Measurements from ENCODE around the gene SPHKAP.

Gene SPHKAP

GRCh38 chr2:228017784-228018183 is 163.7 kb downstream of the SPHKAP start:
- DNase-seq, result no peak

GRCh38 chr2:228016402-228016801 is 165.1 kb downstream of the SPHKAP start:
- DNase-seq, result no peak

- no peak for DNase-seq
Observed at GRCh38 chr2:228015741-228016140, 165.7 kb downstream of the SPHKAP start.

- no peak for DNase-seq
Observed at GRCh38 chr2:227996366-227996765, 185.1 kb downstream of the SPHKAP start.

GRCh38 chr2:227990937-227991336 is 190.6 kb downstream of the SPHKAP start:
- DNase-seq, result no peak

DNA sequence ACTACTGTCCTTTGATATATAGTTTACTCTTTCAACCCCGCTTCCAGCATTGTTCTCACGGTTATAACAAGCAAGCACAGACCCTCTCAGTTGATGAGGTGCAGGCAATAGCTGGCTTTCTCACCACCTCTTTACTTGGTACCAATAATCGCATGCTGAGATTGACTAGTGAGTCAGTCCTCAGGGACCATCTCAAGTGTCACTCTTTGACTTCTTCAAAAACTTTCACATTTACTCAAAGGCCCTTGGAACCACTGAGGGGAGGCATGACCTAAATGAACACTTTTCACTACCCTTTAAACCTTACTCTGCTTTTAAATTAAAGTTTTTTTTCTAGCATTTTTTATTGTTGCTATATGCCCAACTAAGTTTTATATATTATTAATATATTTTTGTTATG is 208.2 kb downstream of the SPHKAP start:
- no peak for DNase-seq

GRCh38 chr2:227971619-227972230 is 209.8 kb downstream of the SPHKAP start:
- DNase-seq, result no peak

DNA sequence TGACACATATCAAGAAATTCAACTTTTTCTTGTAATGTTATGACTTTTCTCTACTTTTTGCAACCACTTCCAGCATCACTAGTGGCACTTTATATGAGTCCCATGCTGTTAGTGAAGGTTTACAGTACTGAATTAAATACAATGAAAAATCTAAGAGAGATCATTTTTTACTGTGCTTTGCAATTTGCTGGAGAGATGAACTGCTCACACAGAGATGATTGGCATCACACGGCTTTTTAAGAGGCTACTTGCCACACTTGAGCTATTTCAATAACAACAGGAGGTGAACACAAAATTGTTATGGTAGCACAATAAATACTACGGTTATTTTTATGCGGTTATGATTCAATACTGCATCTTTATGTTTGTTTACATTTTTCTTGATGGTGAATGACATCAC is 221.2 kb downstream of the SPHKAP start:
- no peak for DNase-seq

DNA sequence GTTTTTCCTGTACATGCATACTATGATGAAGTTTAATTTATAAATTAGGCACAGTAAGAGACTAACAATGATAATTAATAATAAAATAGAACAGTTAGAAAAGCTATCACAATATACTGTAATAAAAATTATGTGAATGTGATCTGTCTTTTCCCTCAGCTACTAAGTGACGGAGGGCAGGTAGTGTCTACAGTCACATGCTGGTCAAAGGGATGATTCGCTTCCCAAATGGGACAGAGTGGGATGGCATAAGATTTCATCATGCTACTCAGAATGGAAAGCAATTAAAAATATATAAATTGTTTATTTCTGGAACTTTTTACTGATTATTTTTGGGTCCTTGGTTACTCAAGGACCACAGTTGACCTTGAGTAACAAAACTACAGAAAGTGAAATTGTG is 238.5 kb downstream of the SPHKAP start:
- DNase-seq, result no peak

DNA sequence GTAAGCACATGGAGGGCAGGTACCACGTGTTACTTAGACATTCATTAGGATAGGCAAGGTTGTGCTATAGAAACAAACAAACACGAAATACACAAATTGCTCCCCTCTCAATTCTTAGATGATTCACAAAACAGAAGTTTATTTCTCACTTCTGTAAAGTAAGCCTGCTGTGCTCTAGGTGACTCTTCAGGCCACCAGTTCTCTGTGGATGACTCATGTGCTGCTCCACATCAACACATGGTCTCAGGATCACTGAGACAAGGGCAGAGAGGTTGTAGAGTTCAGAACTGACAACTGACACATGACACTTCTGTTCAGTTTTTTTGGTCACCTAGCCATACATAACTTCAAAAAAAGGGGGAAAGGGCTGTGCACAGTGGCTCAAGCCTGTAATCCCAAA is 239.5 kb downstream of the SPHKAP start:
- no peak for DNase-seq

DNA sequence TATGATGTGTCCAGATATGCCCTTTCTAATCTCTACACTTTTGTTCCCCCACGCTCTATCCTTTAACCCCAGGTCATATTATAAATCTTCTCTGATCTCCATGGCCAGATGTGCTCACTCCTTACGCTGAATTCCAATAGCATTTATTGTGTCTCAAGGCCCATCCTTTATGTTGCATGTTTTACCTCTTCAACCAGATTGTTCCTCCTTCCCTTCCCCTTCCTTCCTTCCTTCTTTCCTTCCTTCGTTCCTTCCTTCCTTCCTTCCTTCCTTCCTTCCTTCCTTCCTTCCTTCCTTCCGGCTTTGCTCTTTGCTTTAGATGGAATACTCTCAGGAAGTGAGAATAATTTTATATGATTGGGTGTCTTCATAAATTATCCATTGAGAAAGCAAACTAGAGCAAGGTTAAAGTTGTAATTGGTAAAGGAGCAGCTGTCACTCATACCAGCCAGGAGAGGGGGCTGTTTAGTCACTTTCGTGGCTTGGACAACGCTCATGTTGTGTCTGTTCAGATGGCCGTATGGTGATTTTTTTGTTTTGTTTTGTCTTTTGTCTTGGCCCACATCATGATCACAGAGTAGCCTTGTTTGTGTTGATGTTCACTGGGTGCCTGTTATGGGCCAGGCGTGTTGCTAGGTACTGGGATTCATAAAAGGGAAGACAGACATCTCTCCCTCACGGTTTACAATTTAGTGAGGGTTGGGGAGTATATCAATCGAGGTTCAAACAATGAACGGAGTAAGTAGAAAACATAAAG is 242.0 kb downstream of the SPHKAP start:
- DNase-seq, result peak; percentile 67

DNA sequence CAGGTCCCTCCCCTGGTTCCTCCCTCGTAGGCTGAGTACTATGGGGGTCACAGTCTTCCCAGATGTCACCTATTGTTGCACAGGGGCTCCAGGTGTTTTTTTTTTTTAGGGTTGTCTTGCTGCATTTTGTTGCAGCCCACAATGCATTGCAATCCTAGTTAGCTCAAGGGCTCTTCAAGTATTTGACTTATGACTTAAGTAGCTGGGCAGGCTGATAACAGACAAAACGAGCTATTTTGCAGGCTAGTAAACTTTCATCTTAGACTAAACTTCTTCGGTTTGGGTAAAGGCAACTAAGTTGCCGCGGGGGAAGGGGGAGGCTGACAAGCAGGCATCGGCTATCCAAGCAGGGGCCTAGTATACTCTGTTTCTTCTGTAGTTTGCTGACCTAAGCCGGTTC is 245.2 kb downstream of the SPHKAP start:
- peak; percentile 52 for DNase-seq

DNA sequence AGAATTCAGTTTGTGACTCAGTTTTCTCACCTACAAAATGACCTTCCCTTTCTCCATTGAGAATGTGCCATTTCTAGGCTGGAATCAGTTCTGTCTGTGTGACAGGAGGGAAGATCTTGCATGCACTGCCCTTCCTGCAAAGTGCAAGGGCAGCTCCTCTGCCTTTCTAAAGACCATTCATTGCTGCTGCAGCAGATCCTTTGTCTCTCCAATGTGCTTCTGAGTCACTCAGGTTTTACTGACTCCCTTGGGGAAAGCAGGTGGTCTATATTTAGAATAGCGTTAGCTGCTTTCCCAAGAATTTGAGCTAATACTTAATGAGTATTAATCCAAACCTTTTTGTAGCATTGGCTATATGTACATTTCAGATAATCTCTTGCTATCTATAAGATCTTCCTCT is 247.6 kb downstream of the SPHKAP start:
- DNase-seq, result no peak

GRCh38 chr2:227932403-227932802 is 249.1 kb downstream of the SPHKAP start:
- no peak for DNase-seq

DNA sequence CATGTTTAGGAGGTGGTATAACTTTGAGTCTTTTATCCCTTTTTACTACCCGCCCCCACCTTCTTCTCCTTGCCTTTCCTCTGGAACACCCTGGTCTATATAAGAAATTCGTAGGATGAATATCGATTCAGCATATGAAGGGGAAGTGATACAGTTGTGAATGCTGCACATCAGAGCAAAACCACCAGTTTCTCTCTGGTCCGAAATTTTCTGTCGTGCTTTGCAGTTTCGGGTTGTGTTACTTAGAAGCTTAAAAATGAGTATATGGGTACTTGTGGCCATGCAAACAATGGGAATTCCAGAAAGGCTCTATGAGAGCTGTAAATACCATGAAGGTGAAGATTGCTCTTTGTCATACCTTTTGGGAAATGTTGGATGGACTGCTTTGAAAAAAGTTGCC is 249.5 kb downstream of the SPHKAP start:
- DNase-seq, result no peak

All from islet precursor cell (in vitro differentiated cells).